CD14-positive monocyte (primary cell): ENCODE measurements around the gene PLXND1. TPM values are rescaled to one million over a fixed set of nuclear protein-coding genes. Genes with fewer than 3 reads are reported as not detected.

Experiments used
- DNase-seq, 3 donors: peaks; one replicate each; pipeline ENCODE4 v3.0.0-alpha.2; 2011 to 2022
- H2AFZ ChIP-seq: 2 replicates; pipeline ENCODE4 v1.6.0; 2012; ENCODE audit warnings: mild to moderate bottlenecking, low read depth, low read length, inconsistent platforms; ENCODE audit not compliant: insufficient read depth, poor library complexity, severe bottlenecking
- H3K27ac ChIP-seq, 2 donors: 1 replicate in 1 of 2; 2 replicates in 1 of 2; pipeline ENCODE4 v1.5.1; 2012 to 2013; ENCODE audit warnings: low read length in 2 of 2, control low read depth in 1 of 2, inconsistent platforms in 1 of 2, low read depth in 1 of 2, mild to moderate bottlenecking in 1 of 2
- H3K27me3 ChIP-seq, 2 donors: one replicate each; pipeline versions ENCODE4 v1.6.0 to v1.6.1; 2011 to 2013; ENCODE audit warnings: low read length in 2 of 2; ENCODE audit not compliant: control insufficient read depth in 2 of 2, insufficient read depth in 2 of 2
- H3K36me3 ChIP-seq, 2 donors: replicated peaks in 1 of 2; 1 replicate in 1 of 2; 2 replicates in 1 of 2; pipeline versions ENCODE4 v1.5.1 to v1.6.1; 2012 to 2013; ENCODE audit warnings: low read length in 2 of 2, control low read depth in 1 of 2, inconsistent platforms in 1 of 2, mild to moderate bottlenecking in 1 of 2; ENCODE audit not compliant: insufficient read depth in 2 of 2, control insufficient read depth in 1 of 2
- H3K4me1 ChIP-seq, 2 donors: 1 replicate in 1 of 2; 2 replicates in 1 of 2; pipeline versions ENCODE4 v1.5.1 to v1.6.1; 2012 to 2013; ENCODE audit warnings: low read length in 2 of 2, control low read depth in 1 of 2, inconsistent platforms in 1 of 2, mild to moderate bottlenecking in 1 of 2, moderate library complexity in 1 of 2; ENCODE audit not compliant: insufficient read depth in 2 of 2, control insufficient read depth in 1 of 2
- H3K4me2 ChIP-seq: replicated peaks from 2 replicates; pipeline ENCODE3; 2012; ENCODE audit warnings: low read length, moderate library complexity, mild to moderate bottlenecking; ENCODE audit not compliant: poor library complexity, severe bottlenecking; ENCODE audit errors: extremely low read depth
- H3K4me3 ChIP-seq, 3 experiments: fragments of 200-600 bp in 1 of 3; sonication (generic) in 1 of 3; replicated peaks in 1 of 3; 1 replicate in 2 of 3; 2 replicates in 1 of 3; pipeline ENCODE4 v1.5.1; 2011 to 2013; ENCODE audit warnings: low read length in 3 of 3, mild to moderate bottlenecking in 3 of 3, control low read depth in 2 of 3, low read depth in 2 of 3, inconsistent platforms in 1 of 3, moderate library complexity in 1 of 3
- H3K79me2 ChIP-seq: 2 replicates; pipeline ENCODE4 v1.6.0; 2012; ENCODE audit warnings: mild to moderate bottlenecking, control low read depth, inconsistent platforms, low read length, moderate library complexity; ENCODE audit not compliant: insufficient read depth
- H3K9ac ChIP-seq: 2 replicates; pipeline ENCODE4 v1.6.0; 2017; ENCODE audit warnings: low read length, mild to moderate bottlenecking; ENCODE audit not compliant: insufficient read depth, poor library complexity, severe bottlenecking
- H3K9me3 ChIP-seq, 2 donors: replicated peaks in 1 of 2; 1 replicate in 1 of 2; 2 replicates in 1 of 2; pipeline versions ENCODE4 v1.5.1 to v1.6.1; 2012 to 2013; ENCODE audit warnings: low read length in 2 of 2, control low read depth in 1 of 2; ENCODE audit not compliant: control insufficient read depth in 1 of 2, insufficient read depth in 1 of 2
- H4K20me1 ChIP-seq: 2 replicates; pipeline ENCODE4 v1.6.0; 2012; ENCODE audit warnings: mild to moderate bottlenecking, low read length, control low read depth, moderate library complexity; ENCODE audit not compliant: insufficient read depth
- H3K27ac Mint-ChIP-seq, 7 donors: one replicate each; pipeline ENCODE4 v1.8.0; 2020; ENCODE audit warnings: mild to moderate bottlenecking in 7 of 7, mixed read lengths in 7 of 7, moderate library complexity in 6 of 7, inconsistent platforms in 2 of 7
- H3K27me3 Mint-ChIP-seq, 3 donors: one replicate each; pipeline ENCODE4 v1.8.0; 2021 to 2022; ENCODE audit warnings: low read depth in 3 of 3, mild to moderate bottlenecking in 3 of 3, mixed read lengths in 3 of 3, moderate library complexity in 3 of 3, inconsistent platforms in 1 of 3
- H3K36me3 Mint-ChIP-seq, 2 donors: one replicate each; pipeline ENCODE4 v1.8.0; 2020; ENCODE audit warnings: mixed read lengths in 2 of 2, inconsistent platforms in 1 of 2, mild to moderate bottlenecking in 1 of 2
- H3K4me1 Mint-ChIP-seq: one replicate; pipeline ENCODE4 v1.8.0; 2020; ENCODE audit warnings: mild to moderate bottlenecking, mixed read lengths
- H3K4me3 Mint-ChIP-seq, 2 donors: one replicate each; pipeline ENCODE4 v1.8.0; 2020; ENCODE audit warnings: mild to moderate bottlenecking in 2 of 2, mixed read lengths in 2 of 2, moderate library complexity in 1 of 2
- H3K9me3 Mint-ChIP-seq, 7 donors: one replicate each; pipeline ENCODE4 v1.8.0; 2020 to 2022; ENCODE audit warnings: mixed read lengths in 7 of 7, mild to moderate bottlenecking in 6 of 7, moderate library complexity in 6 of 7, inconsistent platforms in 2 of 7
- WGBS: methylation state at CpG from one replicate; pipeline ENCODE4 v1.1.5; 2013; ENCODE audit warnings: missing lambda C conversion rate; ENCODE audit not compliant: insufficient coverage; 5-methylcytosine and 5-hydroxymethylcytosine counted together
- intact Hi-C, 2 donors: fragments of 100-400 bp; cut with micrococcal nuclease; formaldehyde crosslinking; loops; one replicate each; pipeline versions ENCODE4 v1.15.0 to v1.15.1; 2023
- polyA plus RNA-seq, 3 donors: library from polyadenylated mRNA; depleted of rRNA in 1 of 3; unstranded in 2 of 3; stranded (reverse) in 1 of 3; fragments of 300-500 nt in 2 of 3; fragments of >200 nt in 1 of 3; fragmentation: Illumina TruSeq in 2 of 3; gene quantifications; 1 replicate in 2 of 3; 2 replicates in 1 of 3; pipeline ENCODE4 v1.2.3, GENCODE V29; 2012 to 2021
- TF ChIP-seq, protein P1 (sequence below): fragments of 200-600 bp; IDR thresholded peaks from one replicate; pipeline ENCODE4 v1.8.0; 2022; ENCODE audit warnings: antibody characterized with exemption, mild to moderate bottlenecking

PLXND1 gene
- polyA plus RNA-seq, 3 donors: 7.1 to 170 (median 9.9) TPM

- no peak overlapping the region for H3K4me3 Mint-ChIP-seq
- Histone ChIP-seq H2AFZ (no peak overlapping the region), H3K4me1 (no peaks in the 10 kb centered on the region), H3K9ac (no peak overlapping the region), H3K4me3 (no peak overlapping the region), H4K20me1 (peaks cover 8% of the 10 kb centered on the region), H3K9me3 (no peaks in the 10 kb centered on the region), H3K36me3 (peaks cover 94 to 100% of the 10 kb centered on the region in 2 donors), H3K4me2 (no peak overlapping the region), H3K27ac (no peak overlapping the region), H3K79me2 (no peaks in the 10 kb centered on the region), H3K27me3 (no peaks in the 10 kb centered on the region)
- no peak overlapping the region for H3K27ac Mint-ChIP-seq
- TF ChIP-seq, protein P1, sequence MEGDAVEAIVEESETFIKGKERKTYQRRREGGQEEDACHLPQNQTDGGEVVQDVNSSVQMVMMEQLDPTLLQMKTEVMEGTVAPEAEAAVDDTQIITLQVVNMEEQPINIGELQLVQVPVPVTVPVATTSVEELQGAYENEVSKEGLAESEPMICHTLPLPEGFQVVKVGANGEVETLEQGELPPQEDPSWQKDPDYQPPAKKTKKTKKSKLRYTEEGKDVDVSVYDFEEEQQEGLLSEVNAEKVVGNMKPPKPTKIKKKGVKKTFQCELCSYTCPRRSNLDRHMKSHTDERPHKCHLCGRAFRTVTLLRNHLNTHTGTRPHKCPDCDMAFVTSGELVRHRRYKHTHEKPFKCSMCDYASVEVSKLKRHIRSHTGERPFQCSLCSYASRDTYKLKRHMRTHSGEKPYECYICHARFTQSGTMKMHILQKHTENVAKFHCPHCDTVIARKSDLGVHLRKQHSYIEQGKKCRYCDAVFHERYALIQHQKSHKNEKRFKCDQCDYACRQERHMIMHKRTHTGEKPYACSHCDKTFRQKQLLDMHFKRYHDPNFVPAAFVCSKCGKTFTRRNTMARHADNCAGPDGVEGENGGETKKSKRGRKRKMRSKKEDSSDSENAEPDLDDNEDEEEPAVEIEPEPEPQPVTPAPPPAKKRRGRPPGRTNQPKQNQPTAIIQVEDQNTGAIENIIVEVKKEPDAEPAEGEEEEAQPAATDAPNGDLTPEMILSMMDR: no peak
- no peak for DNase-seq
- no peaks in the 10 kb centered on the region for H3K4me1 Mint-ChIP-seq
- WGBS: 100% methylated on average over 1 of the region's 6 CpGs
- peaks cover 73 to 91% of the 10 kb centered on the region in 2 donors for H3K36me3 Mint-ChIP-seq
- no peaks in the 10 kb centered on the region for H3K9me3 Mint-ChIP-seq
- H3K27me3 Mint-ChIP-seq: peaks cover 0 to 3% (median 0%) of the 10 kb centered on the region in 3 donors
- intact Hi-C loops: no loop called here
Observed at GRCh38 chr3:129567939-129568338, 38.5 kb downstream of the PLXND1 start.

GRCh38 chr3:129567176-129567705 is 39.2 kb downstream of the PLXND1 start:
- Histone ChIP-seq H3K36me3 (peaks cover 94 to 100% of the 10 kb centered on the region in 2 donors), H3K9me3 (no peaks in the 10 kb centered on the region), H3K4me2 (no peak overlapping the region), H3K4me1 (no peaks in the 10 kb centered on the region), H2AFZ (no peak overlapping the region), H3K4me3 (no peak overlapping the region), H3K27me3 (no peaks in the 10 kb centered on the region), H3K27ac (no peak overlapping the region), H3K9ac (no peak overlapping the region), H3K79me2 (no peaks in the 10 kb centered on the region), H4K20me1 (peaks cover 8% of the 10 kb centered on the region)
- peaks cover 76 to 94% of the 10 kb centered on the region in 2 donors for H3K36me3 Mint-ChIP-seq
- H3K27me3 Mint-ChIP-seq: peaks cover 0 to 3% (median 0%) of the 10 kb centered on the region in 3 donors
- peak overlapping the region in 2 of 7 donors; percentile 20 to 44 for H3K27ac Mint-ChIP-seq
- H3K9me3 Mint-ChIP-seq: no peaks in the 10 kb centered on the region
- intact Hi-C loops: no loop called here
- H3K4me3 Mint-ChIP-seq: no peak overlapping the region
- TF ChIP-seq, protein P1: no peak
- DNase-seq: no peak
- 97% methylated on average over 16 of the region's 18 CpGs for WGBS
- no peaks in the 10 kb centered on the region for H3K4me1 Mint-ChIP-seq
